ENCODE results near the gene BTAF1.

The BTAF1 gene

DNA sequence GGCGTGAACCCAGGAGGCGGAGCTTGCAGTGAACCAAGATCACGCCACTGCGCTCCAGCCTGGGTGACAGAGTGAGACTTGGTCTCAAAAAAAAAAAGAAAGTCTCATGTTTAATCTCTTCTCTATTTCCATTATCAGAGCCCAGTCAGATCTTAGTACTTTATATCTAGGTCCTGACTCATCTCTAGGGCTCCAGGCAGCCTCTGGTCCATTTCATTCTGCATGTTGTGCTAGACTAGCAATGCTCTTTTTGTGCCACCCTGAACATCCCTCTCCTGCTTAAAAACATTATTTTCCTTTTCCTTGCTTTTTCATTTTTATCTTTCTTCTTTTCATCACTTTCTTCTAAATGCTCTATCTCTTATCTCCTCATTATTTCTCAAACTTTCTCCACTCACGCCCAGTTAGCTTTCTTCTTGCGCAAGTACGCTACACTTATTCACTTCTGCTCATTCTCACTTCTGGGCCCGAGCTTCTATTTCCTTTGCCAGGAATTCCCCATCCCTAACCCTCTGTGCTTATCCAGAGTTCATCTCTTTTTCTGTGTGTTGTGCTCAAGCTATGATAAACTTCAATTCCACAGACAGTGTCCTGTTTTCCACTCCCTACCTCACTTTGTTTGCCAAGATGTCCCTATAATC lies 63.9 kb downstream of the BTAF1 start:
- peaks cover 78% of the 10 kb centered on the region for H3K36me3 ChIP-seq (ENCODE audit: control insufficient read depth, insufficient read depth, low read length)
- H3K27ac ChIP-seq (ENCODE audit: low read depth, low read length), result no peak overlapping the region
- H3K4me3 ChIP-seq (ENCODE audit: low read depth, low read length), result no peak overlapping the region
- no peaks in the 10 kb centered on the region for H3K9me3 ChIP-seq (ENCODE audit: control insufficient read depth, insufficient read depth, low read length)
- H3K4me1 ChIP-seq (ENCODE audit: control insufficient read depth, insufficient read depth, low read length), result no peaks in the 10 kb centered on the region
- H3K9ac ChIP-seq (ENCODE audit: low read depth, low read length), result no peak overlapping the region
- no peaks in the 10 kb centered on the region for H3K27me3 ChIP-seq (ENCODE audit: control insufficient read depth, insufficient read depth, low read length)

DNA sequence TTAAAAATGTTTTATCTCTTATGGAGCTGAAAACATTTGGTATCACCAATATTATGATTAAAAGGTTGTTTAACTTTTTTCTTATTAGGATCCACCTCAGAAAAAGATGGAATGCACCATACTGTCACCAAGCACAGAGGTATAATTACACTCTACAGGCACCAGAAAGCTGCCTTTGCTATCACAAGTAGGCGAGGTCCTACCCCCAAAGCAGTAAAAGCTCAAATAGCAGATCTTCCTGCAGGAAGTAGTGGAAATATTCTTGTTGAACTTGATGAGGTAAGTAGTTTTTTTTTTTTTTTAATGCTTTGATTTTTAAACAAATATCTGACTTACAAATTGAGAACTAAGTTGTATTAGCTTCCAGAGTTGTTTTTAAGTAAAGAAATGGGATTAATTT lies 68.5 kb downstream of the BTAF1 start:
- Histone ChIP-seq H3K36me3 (ENCODE audit: control insufficient read depth, insufficient read depth, low read length) (peaks cover 80% of the 10 kb centered on the region), H3K9ac (ENCODE audit: low read depth, low read length) (no peak overlapping the region), H3K27me3 (ENCODE audit: control insufficient read depth, insufficient read depth, low read length) (no peaks in the 10 kb centered on the region), H3K27ac (ENCODE audit: low read depth, low read length) (no peak overlapping the region), H3K4me3 (ENCODE audit: low read depth, low read length) (no peak overlapping the region), H3K9me3 (ENCODE audit: control insufficient read depth, insufficient read depth, low read length) (no peaks in the 10 kb centered on the region), H3K4me1 (ENCODE audit: control insufficient read depth, insufficient read depth, low read length) (no peaks in the 10 kb centered on the region)

DNA sequence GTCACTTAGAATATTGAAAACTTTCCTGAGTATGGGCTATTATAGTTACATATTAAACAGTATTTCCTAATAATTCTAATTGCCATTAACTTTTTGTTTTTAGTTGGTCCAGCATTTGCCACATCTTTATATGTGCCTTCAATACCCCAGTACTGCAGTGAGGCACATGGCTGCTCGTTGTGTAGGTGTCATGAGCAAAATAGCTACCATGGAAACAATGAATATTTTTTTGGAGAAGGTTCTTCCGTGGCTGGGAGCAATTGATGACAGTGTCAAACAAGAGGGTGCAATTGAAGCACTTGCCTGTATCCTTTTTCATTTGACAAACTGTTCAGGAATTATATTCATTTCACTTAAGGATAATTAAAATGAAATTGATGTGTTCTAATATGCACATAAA lies 72.7 kb downstream of the BTAF1 start:
- H3K9ac ChIP-seq (ENCODE audit: low read depth, low read length), result no peak overlapping the region
- peaks cover 87% of the 10 kb centered on the region for H3K36me3 ChIP-seq (ENCODE audit: control insufficient read depth, insufficient read depth, low read length)
- H3K4me1 ChIP-seq (ENCODE audit: control insufficient read depth, insufficient read depth, low read length), result no peaks in the 10 kb centered on the region
- H3K27me3 ChIP-seq (ENCODE audit: control insufficient read depth, insufficient read depth, low read length), result no peaks in the 10 kb centered on the region
- H3K4me3 ChIP-seq (ENCODE audit: low read depth, low read length), result no peak overlapping the region
- H3K9me3 ChIP-seq (ENCODE audit: control insufficient read depth, insufficient read depth, low read length), result no peaks in the 10 kb centered on the region
- no peak overlapping the region for H3K27ac ChIP-seq (ENCODE audit: low read depth, low read length)

DNA sequence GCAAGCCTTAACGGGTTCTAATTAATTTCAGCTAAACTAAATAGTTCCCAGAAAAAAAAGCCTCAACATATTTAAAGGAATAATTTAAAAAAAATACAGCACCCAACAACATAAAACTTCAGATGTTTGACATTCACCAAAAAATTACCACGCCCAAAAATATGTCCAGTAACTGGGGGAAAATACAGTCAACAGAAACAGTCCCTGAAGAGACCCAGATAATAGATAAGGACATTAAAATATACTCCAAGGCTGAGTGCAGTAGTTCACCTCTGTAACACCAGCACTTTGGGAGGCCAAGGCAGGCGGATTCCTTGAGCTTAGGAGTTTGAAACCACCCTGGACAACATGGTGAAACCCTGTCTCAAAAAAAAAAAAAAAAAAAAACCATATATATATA lies 78.0 kb downstream of the BTAF1 start:
- H3K27me3 ChIP-seq (ENCODE audit: control insufficient read depth, insufficient read depth, low read length), result no peaks in the 10 kb centered on the region
- peaks cover 71% of the 10 kb centered on the region for H3K36me3 ChIP-seq (ENCODE audit: control insufficient read depth, insufficient read depth, low read length)
- H3K9ac ChIP-seq (ENCODE audit: low read depth, low read length), result no peak overlapping the region
- H3K4me3 ChIP-seq (ENCODE audit: low read depth, low read length), result no peak overlapping the region
- no peak overlapping the region for H3K27ac ChIP-seq (ENCODE audit: low read depth, low read length)
- H3K9me3 ChIP-seq (ENCODE audit: control insufficient read depth, insufficient read depth, low read length), result no peaks in the 10 kb centered on the region
- H3K4me1 ChIP-seq (ENCODE audit: control insufficient read depth, insufficient read depth, low read length), result no peaks in the 10 kb centered on the region

DNA sequence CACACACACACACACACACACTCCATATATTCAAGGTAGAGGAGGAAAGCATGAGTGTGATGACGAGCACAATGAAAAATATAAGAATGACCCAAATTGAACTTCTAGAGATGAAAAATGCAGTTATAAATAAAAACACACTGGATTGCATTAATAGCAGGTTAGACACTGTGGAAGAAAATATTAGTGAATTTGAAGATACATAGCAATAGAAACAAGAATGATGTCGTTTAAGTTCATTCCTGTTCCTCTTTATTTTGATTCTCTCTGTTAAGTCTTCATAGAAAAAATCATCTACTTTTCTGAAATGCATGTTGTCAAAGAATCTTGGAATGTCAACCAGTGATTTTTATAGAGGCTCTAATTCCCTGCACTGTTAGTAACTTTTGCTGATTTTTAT lies 78.4 kb downstream of the BTAF1 start:
- Histone ChIP-seq H3K27me3 (ENCODE audit: control insufficient read depth, insufficient read depth, low read length) (no peaks in the 10 kb centered on the region), H3K9me3 (ENCODE audit: control insufficient read depth, insufficient read depth, low read length) (no peaks in the 10 kb centered on the region), H3K4me3 (ENCODE audit: low read depth, low read length) (no peak overlapping the region), H3K4me1 (ENCODE audit: control insufficient read depth, insufficient read depth, low read length) (no peaks in the 10 kb centered on the region), H3K9ac (ENCODE audit: low read depth, low read length) (no peak overlapping the region), H3K27ac (ENCODE audit: low read depth, low read length) (no peak overlapping the region), H3K36me3 (ENCODE audit: control insufficient read depth, insufficient read depth, low read length) (peaks cover 67% of the 10 kb centered on the region)

DNA sequence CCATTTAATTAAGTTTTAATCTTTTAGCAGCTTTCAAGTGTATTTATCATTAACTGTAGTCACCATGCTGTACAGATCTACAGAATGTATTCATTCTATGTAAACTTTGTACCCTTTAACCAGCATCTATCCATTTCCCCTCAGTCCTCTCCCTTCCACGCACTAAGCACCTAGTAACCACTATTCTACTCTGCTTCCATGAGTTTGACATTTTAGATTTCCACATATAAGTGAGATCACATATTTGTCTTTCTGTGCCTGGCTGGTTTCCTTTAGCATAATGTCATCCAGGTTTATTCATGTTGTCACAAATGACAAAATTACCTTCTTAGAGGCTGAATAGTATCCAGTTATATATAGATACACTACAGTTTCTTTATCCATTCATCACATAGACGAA lies 79.7 kb downstream of the BTAF1 start:
- no peaks in the 10 kb centered on the region for H3K9me3 ChIP-seq (ENCODE audit: control insufficient read depth, insufficient read depth, low read length)
- H3K27me3 ChIP-seq (ENCODE audit: control insufficient read depth, insufficient read depth, low read length), result no peaks in the 10 kb centered on the region
- no peaks in the 10 kb centered on the region for H3K4me1 ChIP-seq (ENCODE audit: control insufficient read depth, insufficient read depth, low read length)
- H3K27ac ChIP-seq (ENCODE audit: low read depth, low read length), result no peak overlapping the region
- no peak overlapping the region for H3K4me3 ChIP-seq (ENCODE audit: low read depth, low read length)
- no peak overlapping the region for H3K9ac ChIP-seq (ENCODE audit: low read depth, low read length)
- peaks cover 65% of the 10 kb centered on the region for H3K36me3 ChIP-seq (ENCODE audit: control insufficient read depth, insufficient read depth, low read length)

GRCh38 chr10:92005978-92006377 lies 82.4 kb downstream of the BTAF1 start:
- no peaks in the 10 kb centered on the region for H3K9me3 ChIP-seq (ENCODE audit: control insufficient read depth, insufficient read depth, low read length)
- H3K36me3 ChIP-seq (ENCODE audit: control insufficient read depth, insufficient read depth, low read length), result peaks cover 69% of the 10 kb centered on the region
- no peak overlapping the region for H3K27ac ChIP-seq (ENCODE audit: low read depth, low read length)
- H3K4me3 ChIP-seq (ENCODE audit: low read depth, low read length), result no peak overlapping the region
- no peaks in the 10 kb centered on the region for H3K27me3 ChIP-seq (ENCODE audit: control insufficient read depth, insufficient read depth, low read length)
- no peak overlapping the region for H3K9ac ChIP-seq (ENCODE audit: low read depth, low read length)
- H3K4me1 ChIP-seq (ENCODE audit: control insufficient read depth, insufficient read depth, low read length), result no peaks in the 10 kb centered on the region

GRCh38 chr10:92009445-92009844 lies 85.9 kb downstream of the BTAF1 start:
- no peak overlapping the region for H3K27ac ChIP-seq (ENCODE audit: low read depth, low read length)
- H3K4me1 ChIP-seq (ENCODE audit: control insufficient read depth, insufficient read depth, low read length), result no peaks in the 10 kb centered on the region
- no peak overlapping the region for H3K4me3 ChIP-seq (ENCODE audit: low read depth, low read length)
- peaks cover 80% of the 10 kb centered on the region for H3K36me3 ChIP-seq (ENCODE audit: control insufficient read depth, insufficient read depth, low read length)
- no peaks in the 10 kb centered on the region for H3K27me3 ChIP-seq (ENCODE audit: control insufficient read depth, insufficient read depth, low read length)
- H3K9me3 ChIP-seq (ENCODE audit: control insufficient read depth, insufficient read depth, low read length), result no peaks in the 10 kb centered on the region
- H3K9ac ChIP-seq (ENCODE audit: low read depth, low read length), result no peak overlapping the region

DNA sequence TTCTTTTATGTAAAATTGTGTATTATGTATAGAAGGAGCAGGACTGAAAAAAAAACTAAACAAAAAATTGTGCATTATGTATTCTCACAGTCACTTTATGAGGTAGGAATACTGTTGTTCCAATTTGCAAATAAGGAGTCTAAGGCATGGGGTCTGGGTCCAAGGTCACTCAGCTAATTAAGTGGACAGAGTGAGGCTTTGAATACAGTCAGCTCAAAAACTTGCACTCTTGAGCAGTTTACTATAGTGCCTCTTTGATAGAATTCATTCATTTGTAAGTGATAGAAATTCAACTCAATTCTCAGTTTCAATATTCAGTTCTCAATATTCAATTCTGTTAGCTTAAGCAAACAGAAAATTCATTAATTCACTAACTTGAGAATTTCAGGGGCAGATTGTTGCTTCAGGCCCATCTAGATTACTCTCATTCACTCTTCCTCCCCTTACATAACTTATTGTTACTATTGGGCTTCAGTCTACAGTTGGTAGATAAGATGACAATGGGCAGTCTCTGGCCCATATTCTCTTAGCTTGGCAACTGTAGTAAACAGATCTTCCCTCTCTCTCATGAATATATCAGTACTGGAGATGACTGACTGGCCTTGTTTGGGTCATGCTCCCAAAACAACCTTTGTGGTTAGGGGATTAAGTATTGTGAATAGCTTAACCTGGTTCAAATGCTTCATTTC lies 86.6 kb downstream of the BTAF1 start:
- H3K4me3 ChIP-seq (ENCODE audit: low read depth, low read length), result no peak overlapping the region
- no peak overlapping the region for H3K27ac ChIP-seq (ENCODE audit: low read depth, low read length)
- peaks cover 83% of the 10 kb centered on the region for H3K36me3 ChIP-seq (ENCODE audit: control insufficient read depth, insufficient read depth, low read length)
- no peaks in the 10 kb centered on the region for H3K9me3 ChIP-seq (ENCODE audit: control insufficient read depth, insufficient read depth, low read length)
- H3K27me3 ChIP-seq (ENCODE audit: control insufficient read depth, insufficient read depth, low read length), result no peaks in the 10 kb centered on the region
- H3K9ac ChIP-seq (ENCODE audit: low read depth, low read length), result no peak overlapping the region
- no peaks in the 10 kb centered on the region for H3K4me1 ChIP-seq (ENCODE audit: control insufficient read depth, insufficient read depth, low read length)

DNA sequence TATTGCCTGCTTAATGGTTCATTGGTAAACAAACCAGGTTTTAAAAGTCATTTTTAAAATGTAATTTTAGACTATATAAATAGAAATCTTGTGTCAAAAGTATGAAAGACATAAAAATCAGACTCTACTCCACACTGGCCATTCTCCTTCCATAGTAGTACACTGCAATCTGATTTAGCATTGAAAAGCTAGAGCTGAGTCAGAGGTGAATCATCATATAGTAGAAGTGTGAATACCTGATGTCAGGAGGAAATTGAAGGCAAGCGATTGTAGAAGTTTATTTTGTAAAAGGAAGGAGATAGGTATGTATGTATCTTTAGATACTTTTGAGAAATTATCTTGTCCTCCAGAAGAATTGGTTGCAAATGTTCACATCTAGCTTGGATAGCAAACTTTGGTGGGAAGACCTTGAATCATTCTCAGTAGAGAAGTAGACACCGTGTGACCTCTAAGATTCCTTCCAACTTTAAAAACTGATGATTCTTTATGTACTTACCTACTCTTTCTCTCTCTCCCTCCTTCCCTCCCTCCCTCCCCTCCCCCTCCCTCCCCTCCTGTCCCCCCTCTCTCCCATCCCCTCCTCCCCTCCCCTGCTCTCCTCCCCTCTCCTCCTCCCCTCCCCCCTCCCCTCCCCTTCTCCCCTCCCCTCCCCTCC lies 88.1 kb downstream of the BTAF1 start:
- Histone ChIP-seq H3K9me3 (ENCODE audit: control insufficient read depth, insufficient read depth, low read length) (no peaks in the 10 kb centered on the region), H3K4me3 (ENCODE audit: low read depth, low read length) (no peak overlapping the region), H3K27me3 (ENCODE audit: control insufficient read depth, insufficient read depth, low read length) (no peaks in the 10 kb centered on the region), H3K36me3 (ENCODE audit: control insufficient read depth, insufficient read depth, low read length) (peaks cover 86% of the 10 kb centered on the region), H3K27ac (ENCODE audit: low read depth, low read length) (no peak overlapping the region), H3K9ac (ENCODE audit: low read depth, low read length) (no peak overlapping the region), H3K4me1 (ENCODE audit: control insufficient read depth, insufficient read depth, low read length) (no peaks in the 10 kb centered on the region)

DNA sequence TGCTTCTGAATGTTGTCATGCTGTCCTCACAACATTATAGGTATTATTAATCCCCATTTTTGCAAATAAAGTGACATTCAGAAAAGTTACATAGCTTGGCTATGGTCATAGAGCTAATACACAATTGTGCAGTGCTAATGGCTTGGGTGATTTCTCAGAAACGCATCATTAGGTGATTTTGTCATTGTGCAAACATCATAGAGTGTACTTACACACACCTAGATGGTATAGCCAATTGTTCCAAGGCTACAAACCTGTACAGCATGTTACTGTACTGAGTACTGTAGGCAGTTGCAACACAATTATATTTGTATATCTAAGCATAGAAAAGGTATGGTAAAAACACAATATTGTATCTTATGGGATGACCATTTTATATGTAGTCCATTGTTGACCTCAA lies 91.0 kb downstream of the BTAF1 start:
- no peaks in the 10 kb centered on the region for H3K27me3 ChIP-seq (ENCODE audit: control insufficient read depth, insufficient read depth, low read length)
- H3K27ac ChIP-seq (ENCODE audit: low read depth, low read length), result no peak overlapping the region
- H3K9ac ChIP-seq (ENCODE audit: low read depth, low read length), result no peak overlapping the region
- no peaks in the 10 kb centered on the region for H3K4me1 ChIP-seq (ENCODE audit: control insufficient read depth, insufficient read depth, low read length)
- no peak overlapping the region for H3K4me3 ChIP-seq (ENCODE audit: low read depth, low read length)
- H3K36me3 ChIP-seq (ENCODE audit: control insufficient read depth, insufficient read depth, low read length), result peaks cover 91% of the 10 kb centered on the region
- no peaks in the 10 kb centered on the region for H3K9me3 ChIP-seq (ENCODE audit: control insufficient read depth, insufficient read depth, low read length)

Measured in HUES48 (cell line).